PC-3 (cell line): ENCODE results near the gene ZNF441.

ENCODE experiments used
- EZH2 ChIP-seq: fragments of 300-600 bp; sonication (generic); IDR thresholded peaks from one replicate; pipeline ENCODE4 v1.6.1; 2017; ENCODE audit warnings: antibody characterized with exemption, mild to moderate bottlenecking, low read length; ENCODE audit not compliant: unreplicated experiment
- TF ChIP-seq, protein P1 (sequence below): fragments of 300-600 bp; sonication (generic); conservative IDR thresholded peaks from 2 replicates; pipeline ENCODE4 v1.5.1; 2017; ENCODE audit warnings: antibody characterized with exemption, low read depth, mild to moderate bottlenecking, low read length

DNA sequence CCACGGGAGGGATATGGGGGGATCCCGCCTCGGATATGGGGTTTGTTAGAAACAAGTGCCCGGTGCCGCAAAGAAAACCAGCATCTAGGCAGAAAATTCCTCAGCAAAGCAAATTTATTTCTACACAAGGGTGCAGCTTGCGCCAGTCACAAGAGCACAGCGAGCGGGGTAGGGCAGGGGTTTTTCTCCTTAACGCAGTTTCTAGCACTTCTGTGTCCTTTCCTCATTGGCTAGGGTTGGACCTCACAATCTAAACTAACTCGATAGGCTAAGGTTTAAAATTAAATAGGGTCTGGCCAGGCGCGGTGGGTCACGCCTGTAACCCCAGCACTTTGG lies 47.9 kb downstream of the ZNF441 start:
- TF ChIP-seq, protein P1, sequence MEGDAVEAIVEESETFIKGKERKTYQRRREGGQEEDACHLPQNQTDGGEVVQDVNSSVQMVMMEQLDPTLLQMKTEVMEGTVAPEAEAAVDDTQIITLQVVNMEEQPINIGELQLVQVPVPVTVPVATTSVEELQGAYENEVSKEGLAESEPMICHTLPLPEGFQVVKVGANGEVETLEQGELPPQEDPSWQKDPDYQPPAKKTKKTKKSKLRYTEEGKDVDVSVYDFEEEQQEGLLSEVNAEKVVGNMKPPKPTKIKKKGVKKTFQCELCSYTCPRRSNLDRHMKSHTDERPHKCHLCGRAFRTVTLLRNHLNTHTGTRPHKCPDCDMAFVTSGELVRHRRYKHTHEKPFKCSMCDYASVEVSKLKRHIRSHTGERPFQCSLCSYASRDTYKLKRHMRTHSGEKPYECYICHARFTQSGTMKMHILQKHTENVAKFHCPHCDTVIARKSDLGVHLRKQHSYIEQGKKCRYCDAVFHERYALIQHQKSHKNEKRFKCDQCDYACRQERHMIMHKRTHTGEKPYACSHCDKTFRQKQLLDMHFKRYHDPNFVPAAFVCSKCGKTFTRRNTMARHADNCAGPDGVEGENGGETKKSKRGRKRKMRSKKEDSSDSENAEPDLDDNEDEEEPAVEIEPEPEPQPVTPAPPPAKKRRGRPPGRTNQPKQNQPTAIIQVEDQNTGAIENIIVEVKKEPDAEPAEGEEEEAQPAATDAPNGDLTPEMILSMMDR = no peak
- no peak for TF ChIP-seq EZH2
